Kidney (tissue), 14 donors: Measurements from ENCODE around the gene OSBPL8. TPM values are rescaled to one million over a fixed set of nuclear protein-coding genes. Genes with fewer than 3 reads are reported as not detected.

Experiments
- DNase-seq, 5 donors: peaks; one replicate each; pipeline ENCODE4 v3.0.0-alpha.2; 2013 to 2020
- FAIRE-seq: peaks from 2 replicates; lab custom pipeline; 2012; peaks lifted over from hg19 to GRCh38; lab: Jason Lieb, UNC
- H3K27ac ChIP-seq, 2 donors: one replicate each; pipeline ENCODE4 v1.7.0; 2013; ENCODE audit warnings: low read depth in 2 of 2, low read length in 2 of 2, inconsistent platforms in 1 of 2
- H3K27me3 ChIP-seq: one replicate; pipeline ENCODE4 v1.7.1; 2013; ENCODE audit warnings: low read length, inconsistent platforms; ENCODE audit not compliant: control insufficient read depth, insufficient read depth
- H3K36me3 ChIP-seq, 3 donors: one replicate each; pipeline versions ENCODE4 v1.7.0 to v1.7.1; 2013; ENCODE audit warnings: low read length in 3 of 3, control low read depth in 1 of 3, inconsistent platforms in 1 of 3; ENCODE audit not compliant: insufficient read depth in 3 of 3, control insufficient read depth in 2 of 3
- H3K4me1 ChIP-seq, 3 donors: one replicate each; pipeline versions ENCODE4 v1.7.0 to v1.7.1; 2013; ENCODE audit warnings: low read length in 3 of 3, inconsistent platforms in 1 of 3, low read depth in 1 of 3; ENCODE audit not compliant: control insufficient read depth in 2 of 3, insufficient read depth in 2 of 3
- H3K4me3 ChIP-seq, 3 donors: one replicate each; pipeline versions ENCODE4 v1.7.0 to v1.8.1; 2013; ENCODE audit warnings: low read length in 3 of 3, control low read depth in 1 of 3, inconsistent platforms in 1 of 3
- H3K9ac ChIP-seq, 3 donors: one replicate each; pipeline versions ENCODE4 v1.7.0 to v1.7.1; 2013; ENCODE audit warnings: low read length in 3 of 3, control low read depth in 1 of 3, inconsistent platforms in 1 of 3
- H3K9me3 ChIP-seq, 3 donors: one replicate each; pipeline versions ENCODE4 v1.7.0 to v1.7.1; 2013; ENCODE audit warnings: low read length in 3 of 3, control low read depth in 1 of 3, inconsistent platforms in 1 of 3; ENCODE audit not compliant: control insufficient read depth in 2 of 3, insufficient read depth in 1 of 3
- intact Hi-C: fragments of 100-400 bp; cut with DNase I; formaldehyde crosslinking; loops from one replicate; pipeline ENCODE4 v1.11.1; 2022
- polyA plus RNA-seq: library from polyadenylated mRNA; stranded (reverse); fragments of 350-450 nt; fragmentation: Illumina TruSeq; extraction: RNeasy Lipid Tissue Mini Kit (QIAGEN cat#74804); gene quantifications from one replicate; pipeline ENCODE4 v1.2.3, GENCODE V29; 2014; ENCODE audit warnings: low read depth, low replicate concordance; ENCODE audit not compliant: insufficient read depth
- total RNA-seq: library from RNA; stranded (reverse); fragmentation: NEBNext Ultra II Directional; extraction: Animal tissue kit (Norgen Biotek cat#: 25700); gene quantifications from one replicate; pipeline ENCODE4 v1.2.1, GENCODE V29; 2021
- TF ChIP-seq, protein P1 (sequence below): IDR thresholded peaks from 3 replicates; pipeline ENCODE4 v1.5.1; 2012; ENCODE audit warnings: mild to moderate bottlenecking, moderate library complexity, borderline replicate concordance; ENCODE audit not compliant: insufficient read depth; ENCODE audit errors: extremely low read depth
- donor health status: control.
- donor health status: control.
- donor health status: control.
- donor health status: control.
- donor health status: control.
- donor health status: DM: yes; HTN: yes; CAD: no.
- donor health status: Normal renal cell carcinoma (clear cell type).

OSBPL8 gene
- total and polyA plus RNA-seq, 2 donors from 2014 or later, result 11.5 to 69.7 TPM

DNA sequence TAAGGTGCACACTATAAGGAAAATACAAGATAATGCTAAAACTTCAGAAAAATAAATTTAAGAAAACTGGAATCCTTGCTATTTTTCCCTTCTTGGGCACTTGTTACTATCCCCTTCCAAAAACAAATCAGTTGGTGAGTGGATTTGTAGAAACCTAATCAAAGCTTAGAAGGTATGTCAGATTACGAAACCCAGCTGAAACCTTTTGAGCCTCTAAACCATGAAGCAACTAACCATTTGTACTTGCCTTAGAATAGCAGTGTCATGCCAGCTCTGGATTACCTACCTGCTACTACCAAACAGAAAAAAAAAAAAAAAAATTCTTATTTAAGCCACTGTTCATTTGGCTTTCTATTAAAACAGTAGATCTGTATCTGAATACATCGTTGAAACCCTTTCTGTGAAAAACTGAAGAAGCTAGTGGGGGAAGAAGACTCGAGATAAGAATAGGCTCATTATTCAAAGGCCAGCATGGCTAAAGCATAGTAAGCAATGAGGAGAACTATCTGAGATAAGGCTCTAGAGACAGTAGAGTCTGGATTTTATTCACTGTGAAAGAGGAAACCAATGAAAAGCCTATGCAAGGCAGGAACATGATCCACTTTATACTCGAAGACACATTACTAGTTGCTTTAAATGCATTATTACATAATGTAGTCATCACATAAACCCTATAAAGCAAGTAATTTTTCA lies 30.2 kb downstream of the OSBPL8 start:
- Histone ChIP-seq H3K9ac (no peak overlapping the region), H3K4me3 (no peak overlapping the region), H3K36me3 (no peaks in the 10 kb centered on the region), H3K4me1 (no peaks in the 10 kb centered on the region), H3K9me3 (no peaks in the 10 kb centered on the region), H3K27ac (no peak overlapping the region), H3K27me3 (no peaks in the 10 kb centered on the region)
- TF ChIP-seq, protein P1, sequence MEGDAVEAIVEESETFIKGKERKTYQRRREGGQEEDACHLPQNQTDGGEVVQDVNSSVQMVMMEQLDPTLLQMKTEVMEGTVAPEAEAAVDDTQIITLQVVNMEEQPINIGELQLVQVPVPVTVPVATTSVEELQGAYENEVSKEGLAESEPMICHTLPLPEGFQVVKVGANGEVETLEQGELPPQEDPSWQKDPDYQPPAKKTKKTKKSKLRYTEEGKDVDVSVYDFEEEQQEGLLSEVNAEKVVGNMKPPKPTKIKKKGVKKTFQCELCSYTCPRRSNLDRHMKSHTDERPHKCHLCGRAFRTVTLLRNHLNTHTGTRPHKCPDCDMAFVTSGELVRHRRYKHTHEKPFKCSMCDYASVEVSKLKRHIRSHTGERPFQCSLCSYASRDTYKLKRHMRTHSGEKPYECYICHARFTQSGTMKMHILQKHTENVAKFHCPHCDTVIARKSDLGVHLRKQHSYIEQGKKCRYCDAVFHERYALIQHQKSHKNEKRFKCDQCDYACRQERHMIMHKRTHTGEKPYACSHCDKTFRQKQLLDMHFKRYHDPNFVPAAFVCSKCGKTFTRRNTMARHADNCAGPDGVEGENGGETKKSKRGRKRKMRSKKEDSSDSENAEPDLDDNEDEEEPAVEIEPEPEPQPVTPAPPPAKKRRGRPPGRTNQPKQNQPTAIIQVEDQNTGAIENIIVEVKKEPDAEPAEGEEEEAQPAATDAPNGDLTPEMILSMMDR, result no peak
- intact Hi-C loops, result no loop called here
- no peak for DNase-seq
- FAIRE-seq, result no peak

DNA sequence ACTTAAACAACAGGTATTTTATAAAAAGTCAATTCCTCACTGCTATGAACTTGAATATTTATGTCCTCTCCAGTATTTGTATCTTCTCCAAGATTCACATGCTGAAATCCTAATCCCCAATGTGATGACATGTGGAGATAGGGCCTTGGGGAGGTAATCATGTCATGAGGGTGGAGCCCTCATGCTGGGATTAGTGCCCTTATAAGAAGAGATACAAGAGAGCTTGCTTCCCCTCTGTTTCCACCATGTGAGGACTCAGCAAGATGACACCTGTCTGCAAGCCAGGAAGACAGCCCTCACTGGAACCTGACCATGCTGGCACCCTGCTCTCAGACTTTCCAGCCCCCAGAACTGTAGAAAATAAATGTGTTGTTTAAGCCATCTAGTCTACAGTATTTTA lies 36.2 kb downstream of the OSBPL8 start:
- no peak overlapping the region for H3K27ac ChIP-seq
- no peaks in the 10 kb centered on the region for H3K36me3 ChIP-seq
- no peak overlapping the region for H3K4me3 ChIP-seq
- TF ChIP-seq, protein P1, result no peak
- FAIRE-seq (no peak), DNase-seq (no peak)
- H3K4me1 ChIP-seq, result no peaks in the 10 kb centered on the region
- H3K9ac ChIP-seq, result no peak overlapping the region
- intact Hi-C loops, result no loop called here
- no peaks in the 10 kb centered on the region for H3K27me3 ChIP-seq
- H3K9me3 ChIP-seq, result no peaks in the 10 kb centered on the region

DNA sequence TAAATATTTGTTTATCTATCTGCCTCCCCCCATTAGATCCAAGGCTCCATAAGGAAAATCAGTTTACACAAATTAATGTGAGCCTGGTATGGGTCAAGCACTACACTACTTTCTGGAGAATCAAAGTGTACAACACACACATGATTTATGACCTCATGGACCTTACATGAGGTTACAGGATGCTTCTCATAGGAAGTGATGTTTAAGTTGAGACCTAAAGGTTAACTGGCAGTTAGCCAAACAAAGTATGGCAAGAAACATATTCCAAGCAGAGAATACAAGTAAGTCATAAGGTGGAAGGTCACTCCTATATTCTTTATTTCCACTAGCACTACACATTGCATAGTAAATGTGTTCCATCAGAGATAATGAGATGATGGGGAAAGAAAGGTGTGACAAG lies 39.2 kb downstream of the OSBPL8 start:
- FAIRE-seq, result no peak
- no peak overlapping the region for H3K9ac ChIP-seq

More for the DNA sequence above, 39.2 kb downstream of the OSBPL8 start:
- TF ChIP-seq, protein P1, result no peak
- no peak for DNase-seq
- Histone ChIP-seq H3K27me3 (no peaks in the 10 kb centered on the region), H3K36me3 (no peaks in the 10 kb centered on the region), H3K9me3 (no peaks in the 10 kb centered on the region), H3K4me3 (no peak overlapping the region), H3K4me1 (no peaks in the 10 kb centered on the region), H3K27ac (no peak overlapping the region)
- intact Hi-C loops, result no loop called here
